ENCODE measurements around the gene TMEM45A. TPM values are rescaled to one million over a fixed set of nuclear protein-coding genes. Genes with fewer than 3 reads are reported as not detected.

TMEM45A gene
- total RNA-seq, 1 experiment from 2014 or later = 10.1 TPM

- Histone ChIP-seq H3K23me2 (ENCODE audit: insufficient read length, low read depth, low read length, poor library complexity, severe bottlenecking) (no peaks in the 10 kb centered on the region), H3K14ac (ENCODE audit: insufficient read depth, low read length) (no peak overlapping the region), H4K8ac (replicated peaks; ENCODE audit: insufficient read length, low read depth, low read length) (no peak overlapping the region), H3K4me2 (ENCODE audit: insufficient read depth, insufficient read length, low read length) (no peak overlapping the region), H2AFZ (ENCODE audit: low read length) (no peak overlapping the region), H3K9ac (ENCODE audit: extremely low read depth, insufficient read length, low read length) (no peak overlapping the region), H2BK20ac (ENCODE audit: low read depth, low read length, poor library complexity, severe bottlenecking) (no peak overlapping the region), H3K27me3 (ENCODE audit: insufficient read depth, low read length) (no peaks in the 10 kb centered on the region), H3K9me3 (ENCODE audit: control insufficient read depth, low read depth, low read length) (no peaks in the 10 kb centered on the region), H2BK5ac (ENCODE audit: insufficient read length, low read length) (no peak overlapping the region), H3K79me2 (ENCODE audit: insufficient read depth, low read length) (no peaks in the 10 kb centered on the region), H3K27ac (ENCODE audit: insufficient read length, low read depth, low read length) (no peak overlapping the region), H2BK15ac (ENCODE audit: low read depth, low read length) (no peak overlapping the region), H2BK120ac (ENCODE audit: low read depth, low read length, poor library complexity, severe bottlenecking) (no peak overlapping the region), H3K4me1 (ENCODE audit: insufficient read depth, low read length) (no peaks in the 10 kb centered on the region), H3K56ac (ENCODE audit: insufficient read length, low read depth, low read length) (no peak overlapping the region), H3K23ac (ENCODE audit: insufficient read length, low read depth, low read length) (no peak overlapping the region), H3K18ac (ENCODE audit: insufficient read length, low read depth, low read length) (no peak overlapping the region), H3K4ac (ENCODE audit: low read depth, low read length) (no peak overlapping the region), H3K79me1 (ENCODE audit: insufficient read depth, low read depth, low read length, poor library complexity, severe bottlenecking) (no peaks in the 10 kb centered on the region), H4K5ac (ENCODE audit: insufficient read length, low read depth, low read length) (no peak overlapping the region), H4K20me1 (ENCODE audit: control insufficient read depth, insufficient read depth, insufficient read length) (no peaks in the 10 kb centered on the region), H2AK5ac (ENCODE audit: insufficient read length, low read length) (no peak overlapping the region), H4K91ac (ENCODE audit: insufficient read length, low read depth, low read length) (no peak overlapping the region), H2BK12ac (ENCODE audit: insufficient read length, low read depth, low read length) (no peak overlapping the region), H3T11ph (ENCODE audit: low read length) (no peak overlapping the region)
- Mint-ChIP-seq H3K4me3 (no peak overlapping the region), H3K9me3 (no peaks in the 10 kb centered on the region; a peak in 1 of 5 replicates), H3K36me3 (ENCODE audit: insufficient read depth in 1 of 3, low read depth in 3 of 3) (peaks cover 0 to 4% (median 4%) of the 10 kb centered on the region in 3 experiments; a peak in 3 of 7 replicates), H3K27ac (no peak overlapping the region), H3K27me3 (ENCODE audit: low read depth) (no peaks in the 10 kb centered on the region), H3K4me1 (no peaks in the 10 kb centered on the region)
- no peak for TF ChIP-seq CTCF (conservative IDR thresholded peaks at IDR 0.05)
- no CpG with 5 or more reads among the region's 6 CpGs for WGBS (ENCODE audit: extremely low coverage, insufficient read length, low lambda C conversion rate)
- no peak for DNase-seq
These were observed 24.9 kb downstream of the TMEM45A start for GRCh38 chr3:100517276-100517675.
